ENCODE results near the gene DUS1L.

Gene DUS1L

GRCh38 chr17:82008258-82008940 is 57.2 kb downstream of the DUS1L start:
- no peak for DNase-seq (ENCODE audit: low read depth)
- Histone ChIP-seq H3K27me3 (replicated peaks; ENCODE audit: control insufficient read depth, insufficient read depth, low read length) (no peaks in the 10 kb centered on the region), H3K9me3 (ENCODE audit: control insufficient read depth, low read length) (no peaks in the 10 kb centered on the region), H3K4me3 (ENCODE audit: low read length) (no peak overlapping the region), H3K4me1 (ENCODE audit: control insufficient read depth, insufficient read depth, low read length) (peaks cover 19% of the 10 kb centered on the region), H3K9ac (ENCODE audit: low read length) (no peak overlapping the region), H3K36me3 (ENCODE audit: control insufficient read depth, insufficient read depth, low read length, severe bottlenecking) (peaks cover 4% of the 10 kb centered on the region)

Measured in adipocyte (in vitro differentiated cells).